Amniotic epithelial cell (primary cell): Measurements from ENCODE around the gene ZFYVE19.

Experiments used
- DNase-seq: peaks from one replicate; pipeline ENCODE4 v3.0.0-alpha.2; 2010; ENCODE audit warnings: low read depth

The ZFYVE19 gene

DNA sequence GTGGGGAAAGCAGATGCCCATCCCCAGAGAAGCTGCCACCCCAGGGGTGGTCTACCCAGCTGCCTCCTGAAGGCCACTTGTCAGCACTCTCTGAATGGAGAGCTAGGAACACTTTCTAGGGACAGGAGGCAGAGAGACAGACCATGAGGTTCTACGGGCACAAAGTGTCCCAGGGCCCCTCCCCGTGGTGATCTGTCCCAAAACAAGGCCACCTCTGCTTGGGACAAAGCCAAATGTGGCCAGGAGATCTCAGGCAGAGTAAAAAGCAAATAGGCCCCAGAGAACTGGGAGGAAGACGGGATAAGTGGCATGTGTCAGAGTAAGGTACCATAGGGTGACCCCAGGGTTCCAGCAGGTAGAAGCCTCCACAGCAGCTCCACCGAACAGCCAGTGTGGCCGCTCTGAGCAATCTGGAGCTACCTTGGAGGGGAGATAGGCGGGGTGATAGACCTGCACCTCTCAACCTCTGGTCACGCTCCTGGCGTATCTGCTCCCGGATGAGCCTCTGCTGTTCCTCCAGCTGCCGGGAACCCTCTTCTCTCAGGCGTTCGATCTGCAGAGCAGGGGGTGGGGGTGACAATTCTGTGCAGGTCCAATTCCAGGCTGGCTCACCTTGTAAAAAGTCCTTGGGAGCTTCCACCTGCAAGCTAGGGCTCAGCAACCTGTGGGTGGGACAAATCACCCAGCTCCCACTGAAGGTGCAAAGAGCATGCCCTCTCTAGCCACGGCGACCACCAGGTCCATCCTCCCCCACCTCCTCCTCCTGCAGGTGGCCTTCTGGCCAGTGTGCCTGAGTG lies 31.0 kb upstream of the ZFYVE19 start:
- DNase-seq = no peak

DNA sequence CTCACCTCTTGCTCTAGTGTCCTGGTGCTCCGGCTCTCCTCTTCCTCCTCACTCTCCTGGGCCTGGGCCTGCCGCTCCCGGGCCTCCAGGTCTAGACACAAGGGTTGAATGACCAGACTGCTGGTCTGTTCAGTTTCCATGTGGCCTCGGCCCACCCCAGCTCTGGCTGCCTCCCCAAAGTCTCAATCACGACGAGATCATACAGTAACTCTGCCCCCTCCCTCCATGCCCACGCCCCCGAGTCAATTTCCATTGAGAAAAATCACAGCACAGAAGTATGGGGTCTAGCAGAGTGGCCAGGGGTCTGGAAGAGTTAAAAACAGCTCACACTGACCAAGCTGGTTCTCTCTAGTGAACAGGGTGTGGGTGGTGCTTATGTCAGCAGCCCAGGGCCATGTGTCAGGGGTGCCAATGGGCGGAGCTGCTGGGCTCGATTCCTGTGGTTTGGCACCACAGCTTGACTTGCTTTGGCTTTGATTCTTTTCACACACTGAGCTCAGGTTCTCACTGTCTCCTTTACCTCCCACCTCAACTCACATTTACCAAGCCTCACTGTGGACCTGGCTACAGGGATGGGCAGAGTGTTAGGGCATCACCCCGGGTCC lies 30.2 kb upstream of the ZFYVE19 start:
- DNase-seq = peak; percentile 43

- no peak for DNase-seq
These were observed 24.2 kb upstream of the ZFYVE19 start for GRCh38 chr15:40782609-40783227.

- peak; percentile 40 for DNase-seq
These were observed 21.7 kb upstream of the ZFYVE19 start for GRCh38 chr15:40785164-40785563.

DNA sequence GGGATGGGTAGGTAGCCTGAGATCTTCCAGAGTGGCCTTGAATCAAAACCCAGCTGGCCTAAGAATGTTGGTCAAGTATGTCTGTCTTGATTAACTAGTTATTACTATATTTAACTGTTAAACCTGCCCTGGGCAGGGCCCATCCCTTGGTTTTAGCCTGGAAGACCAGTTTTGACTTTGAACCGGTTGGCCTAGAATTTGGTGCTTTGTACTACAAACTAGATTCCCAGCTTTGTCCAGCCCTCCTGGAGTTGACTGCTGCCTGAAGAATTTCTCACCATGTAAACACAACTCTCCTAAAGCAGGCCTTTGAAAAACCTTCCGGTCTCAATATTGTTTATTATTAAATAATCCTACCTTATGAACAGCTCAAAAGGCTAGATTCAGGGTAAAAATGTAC lies 21.1 kb upstream of the ZFYVE19 start:
- no peak for DNase-seq

GRCh38 chr15:40787344-40787841 lies 19.5 kb upstream of the ZFYVE19 start:
- peak; percentile 96 for DNase-seq

GRCh38 chr15:40787991-40788390 lies 18.9 kb upstream of the ZFYVE19 start:
- DNase-seq = no peak

GRCh38 chr15:40789119-40789518 lies 17.8 kb upstream of the ZFYVE19 start:
- DNase-seq = no peak

DNA sequence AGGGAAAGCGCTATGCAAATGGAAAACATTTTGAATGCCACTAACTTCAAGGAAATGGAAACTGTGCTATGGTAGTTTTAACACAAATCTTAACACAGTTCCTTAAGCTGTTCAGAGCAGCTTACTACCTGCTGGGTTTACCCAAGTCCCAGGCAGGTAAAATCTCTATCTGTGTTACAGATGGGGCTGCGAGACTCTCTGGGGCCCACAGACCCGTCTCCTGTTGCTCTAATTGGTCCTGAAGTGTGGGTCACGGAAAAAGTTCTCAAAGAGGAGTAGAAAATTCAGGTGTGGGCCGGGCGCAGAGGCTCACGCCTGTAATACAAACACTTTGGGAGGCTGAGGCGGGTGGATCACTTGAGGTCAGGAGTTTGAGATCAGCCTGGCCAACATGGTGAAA lies 16.9 kb upstream of the ZFYVE19 start:
- no peak for DNase-seq

GRCh38 chr15:40790718-40791117 lies 16.2 kb upstream of the ZFYVE19 start:
- peak; percentile 61 for DNase-seq

GRCh38 chr15:40792394-40792793 lies 14.5 kb upstream of the ZFYVE19 start:
- DNase-seq = no peak

- DNase-seq = peak; percentile 95
These were observed 13.5 kb upstream of the ZFYVE19 start for GRCh38 chr15:40793216-40793989.

- no peak for DNase-seq
These were observed 10.8 kb upstream of the ZFYVE19 start for GRCh38 chr15:40796041-40796440.

DNA sequence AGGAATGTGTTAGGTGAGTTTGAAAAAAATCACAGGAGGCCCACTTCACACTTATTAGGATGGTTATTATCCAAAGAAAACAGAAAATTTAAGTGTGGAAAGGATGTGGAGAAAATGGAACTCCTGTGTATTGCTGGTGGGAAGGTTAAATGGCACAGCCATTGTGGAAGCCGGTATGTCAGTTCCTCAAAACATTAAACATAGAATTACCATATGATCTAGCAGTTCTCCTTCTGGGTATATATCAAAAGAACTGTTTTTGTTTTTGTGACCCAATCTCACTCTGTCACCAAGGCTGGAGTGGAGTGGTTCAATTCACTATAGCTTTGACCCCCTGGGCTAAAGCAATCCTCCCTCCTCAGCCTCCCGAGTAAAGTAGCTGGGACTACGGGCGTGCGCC lies 10.4 kb upstream of the ZFYVE19 start:
- no peak for DNase-seq

GRCh38 chr15:40799523-40799922 lies 7.4 kb upstream of the ZFYVE19 start:
- DNase-seq = no peak

GRCh38 chr15:40803076-40803475 lies 3.8 kb upstream of the ZFYVE19 start:
- no peak for DNase-seq

GRCh38 chr15:40803688-40804087 lies 3.2 kb upstream of the ZFYVE19 start:
- DNase-seq = no peak

GRCh38 chr15:40806672-40807027 lies 239 bp upstream of the ZFYVE19 start:
- no peak for DNase-seq

DNA sequence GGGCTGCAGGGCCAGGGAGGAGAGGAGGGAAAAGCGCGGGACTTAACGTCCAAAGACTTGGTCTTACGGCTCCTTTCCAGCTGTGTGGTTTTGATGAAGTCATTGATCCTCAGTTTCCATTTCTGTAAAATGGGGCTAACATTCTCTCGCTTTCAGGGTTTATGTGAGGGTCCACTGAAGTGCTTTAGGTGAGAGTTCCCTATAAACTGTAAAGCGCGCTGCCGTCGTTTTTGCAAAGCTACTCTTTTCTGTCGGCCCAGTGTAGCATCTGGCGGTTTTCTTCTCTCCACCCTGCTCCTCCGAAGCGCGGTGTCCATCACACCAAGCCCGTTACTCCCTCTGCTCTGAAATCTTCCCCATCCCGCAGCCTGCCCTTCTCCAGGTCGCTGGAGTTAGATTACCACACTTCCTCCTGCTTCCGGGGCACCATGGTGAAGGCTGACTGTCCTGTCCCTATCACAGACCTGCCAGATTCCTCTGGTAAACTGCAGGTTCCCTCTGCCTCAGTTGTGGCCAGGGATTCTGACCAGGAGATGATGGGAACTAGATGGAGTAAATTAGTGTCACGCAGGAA lies 1.1 kb downstream of the ZFYVE19 start:
- no peak for DNase-seq

- DNase-seq = no peak
These were observed 2.1 kb downstream of the ZFYVE19 start for GRCh38 chr15:40808861-40809450.

GRCh38 chr15:40812721-40813425 lies 6.0 kb downstream of the ZFYVE19 start:
- no peak for DNase-seq
